Measurements from ENCODE around the gene HNF1A. TPM values are rescaled to one million over a fixed set of nuclear protein-coding genes. Genes with fewer than 3 reads are reported as not detected.

HNF1A gene
- polyA plus RNA-seq, 1 donor from 2014 or later: not detected

GRCh38 chr12:121000530-121000929 is 22.2 kb downstream of the HNF1A start:
- Histone ChIP-seq H3K4me2 (ENCODE audit: low read length) (no peak overlapping the region), H3K9me3 (ENCODE audit: low read length) (no peaks in the 10 kb centered on the region), H3F3A (ENCODE audit: insufficient read depth, low read length, poor library complexity, severe bottlenecking) (no peaks in the 10 kb centered on the region), H3K27ac (ENCODE audit: low read length) (no peak overlapping the region), H3K9ac (ENCODE audit: low read length) (no peak overlapping the region), H3K36me3 (ENCODE audit: insufficient read depth, low read length) (peaks cover 5% of the 10 kb centered on the region), H3K79me2 (replicated peaks; ENCODE audit: insufficient read depth, low read length) (no peaks in the 10 kb centered on the region), H2AFZ (ENCODE audit: low read depth, low read length) (no peak overlapping the region), H4K20me1 (ENCODE audit: insufficient read depth) (no peaks in the 10 kb centered on the region), H3K9me2 (ENCODE audit: insufficient read depth, low read length) (no peaks in the 10 kb centered on the region), H3K27me3 (ENCODE audit: insufficient read depth, low read depth, low read length) (no peaks in the 10 kb centered on the region), H3K4me3 (ENCODE audit: low read length) (no peak overlapping the region)
- no peak for TF ChIP-seq MXI1 (conservative IDR thresholded peaks at IDR 0.05; ENCODE audit: poor library complexity, severe bottlenecking)
- no peak for TF ChIP-seq POLR2AphosphoS5 (IDR thresholded peaks at IDR 0.05)
- no peak for TF ChIP-seq EZH2 (IDR thresholded peaks at IDR 0.05; ENCODE audit: borderline replicate concordance, insufficient read depth, low read length, poor library complexity, severe bottlenecking)
- TF ChIP-seq TAF1 (IDR thresholded peaks at IDR 0.05; ENCODE audit: low read depth): no peak
- TF ChIP-seq REST (IDR thresholded peaks at IDR 0.05; ENCODE audit: borderline replicate concordance): no peak
- TF ChIP-seq SMC3 (conservative IDR thresholded peaks at IDR 0.05; ENCODE audit: poor library complexity): no peak

- Histone ChIP-seq H3K9me2 (ENCODE audit: insufficient read depth, low read length) (no peaks in the 10 kb centered on the region), H2AFZ (ENCODE audit: low read depth, low read length) (no peak overlapping the region), H3K36me3 (ENCODE audit: insufficient read depth, low read length) (peaks cover 5% of the 10 kb centered on the region), H3K9ac (ENCODE audit: low read length) (no peak overlapping the region), H4K20me1 (ENCODE audit: insufficient read depth) (no peaks in the 10 kb centered on the region), H3K27ac (ENCODE audit: low read length) (no peak overlapping the region), H3K9me3 (ENCODE audit: low read length) (no peaks in the 10 kb centered on the region), H3K27me3 (ENCODE audit: insufficient read depth, low read depth, low read length) (no peaks in the 10 kb centered on the region), H3K4me2 (ENCODE audit: low read length) (no peak overlapping the region), H3K4me3 (ENCODE audit: low read length) (no peak overlapping the region), H3K79me2 (replicated peaks; ENCODE audit: insufficient read depth, low read length) (no peaks in the 10 kb centered on the region), H3F3A (ENCODE audit: insufficient read depth, low read length, poor library complexity, severe bottlenecking) (no peaks in the 10 kb centered on the region)
- TF ChIP-seq EZH2 (IDR thresholded peaks at IDR 0.05; ENCODE audit: borderline replicate concordance, insufficient read depth, low read length, poor library complexity, severe bottlenecking): no peak
- no peak for TF ChIP-seq EP300 (conservative IDR thresholded peaks at IDR 0.05; ENCODE audit: poor library complexity, severe bottlenecking)
- no peak for TF ChIP-seq REST (IDR thresholded peaks at IDR 0.05; ENCODE audit: borderline replicate concordance)
- no peak for TF ChIP-seq MXI1 (conservative IDR thresholded peaks at IDR 0.05; ENCODE audit: poor library complexity, severe bottlenecking)
- no peak for TF ChIP-seq CTCF (IDR thresholded peaks at IDR 0.05; ENCODE audit: poor library complexity, severe bottlenecking)
- no peak for TF ChIP-seq POLR2AphosphoS5 (IDR thresholded peaks at IDR 0.05)
- TF ChIP-seq RAD21 (conservative IDR thresholded peaks at IDR 0.05): no peak
- no peak for TF ChIP-seq SMC3 (conservative IDR thresholded peaks at IDR 0.05; ENCODE audit: poor library complexity)
- TF ChIP-seq TAF1 (IDR thresholded peaks at IDR 0.05; ENCODE audit: low read depth): no peak
These were observed 22.7 kb downstream of the HNF1A start for GRCh38 chr12:121001060-121001459.
